Endothelial cell of umbilical vein (primary cell): Measurements from ENCODE around the gene TEX11. TPM values are rescaled to one million over a fixed set of nuclear protein-coding genes. Genes with fewer than 3 reads are reported as not detected.

Source experiments
- BruUV-seq: library from RNA; stranded (reverse); fragments of 400-500 nt; replicated peaks from 2 replicates; lab custom pipeline; 2021; lab: Mats Ljungman, UMichigan
- CTCF ChIA-PET: fragments of 300-600, 350-600 bp; sonication (Branson Sonifier 250); formaldehyde crosslinking; loops from one replicate; lab custom pipeline; 2021; ENCODE audit warnings: antibody characterized with exemption, inconsistent platforms; lab: Charles Lee
- POLR2A ChIA-PET: fragments of 300-600, 350-600 bp; sonication (Branson Sonifier 250); formaldehyde crosslinking; loops from one replicate; lab custom pipeline; 2021; ENCODE audit warnings: antibody characterized with exemption, inconsistent platforms; lab: Charles Lee
- DNase-seq: peaks from one replicate; pipeline ENCODE4 v3.0.0-alpha.2; 2011; ENCODE audit warnings: low read depth, low spot score
- FAIRE-seq: peaks from 2 replicates; lab custom pipeline; 2011; peaks lifted over from hg19 to GRCh38; lab: Jason Lieb, UNC
- H2AFZ ChIP-seq: 2 replicates; pipeline ENCODE4 v1.6.0; 2012; ENCODE audit warnings: low read depth, low read length, control low read depth, inconsistent platforms
- H3K27ac ChIP-seq: 2 replicates; pipeline ENCODE4 v1.5.1; 2011; ENCODE audit warnings: low read depth, mild to moderate bottlenecking, control low read depth, low read length, moderate library complexity; ENCODE audit not compliant: insufficient read depth
- H3K27me3 ChIP-seq, 2 experiments: 2 replicates each; pipeline versions ENCODE4 v1.6.0 to v1.6.1; 2011; ENCODE audit warnings: low read length in 2 of 2, mixed read lengths in 1 of 2; ENCODE audit not compliant: control insufficient read depth in 2 of 2, insufficient read depth in 2 of 2
- H3K36me3 ChIP-seq, 2 experiments: 2 replicates in 1 of 2; 3 replicates in 1 of 2; pipeline ENCODE4 v1.5.1; 2011; ENCODE audit warnings: low read length in 2 of 2, mild to moderate bottlenecking in 1 of 2, moderate library complexity in 1 of 2; ENCODE audit not compliant: control insufficient read depth in 2 of 2, insufficient read depth in 2 of 2; ENCODE audit errors: extremely low read depth in 1 of 2
- H3K4me1 ChIP-seq: 3 replicates; pipeline ENCODE4 v1.5.1; 2011; ENCODE audit warnings: mild to moderate bottlenecking, low read length; ENCODE audit not compliant: control insufficient read depth, insufficient read depth; ENCODE audit errors: extremely low read depth
- H3K4me2 ChIP-seq: 2 replicates; pipeline ENCODE4 v1.6.1; 2011; ENCODE audit warnings: low read length, control low read depth, mixed read lengths; ENCODE audit not compliant: insufficient read depth
- H3K4me3 ChIP-seq, 3 experiments: fragments of 200-600 bp in 1 of 3; sonication (generic), shearing (Covaris generic) in 1 of 3; replicated peaks in 1 of 3; 2 replicates each; pipeline ENCODE4 v1.5.1; 2011 to 2016; ENCODE audit warnings: control low read depth in 3 of 3, low read length in 3 of 3, mild to moderate bottlenecking in 2 of 3, inconsistent platforms in 1 of 3, low read depth in 1 of 3, moderate library complexity in 1 of 3; ENCODE audit not compliant: insufficient read depth in 1 of 3
- H3K79me2 ChIP-seq: 2 replicates; pipeline ENCODE4 v1.6.0; 2012; ENCODE audit warnings: low read length, inconsistent platforms; ENCODE audit not compliant: control insufficient read depth, insufficient read depth
- H3K9ac ChIP-seq: replicated peaks from 2 replicates; pipeline ENCODE3; 2011; ENCODE audit warnings: low read length, control low read depth; ENCODE audit not compliant: insufficient read depth; ENCODE audit errors: extremely low read depth
- H3K9me1 ChIP-seq: replicated peaks from 3 replicates; pipeline ENCODE4 v1.6.0; 2011; ENCODE audit warnings: mild to moderate bottlenecking, low read length; ENCODE audit not compliant: control insufficient read depth, insufficient read depth; ENCODE audit errors: extremely low read depth
- H3K9me3 ChIP-seq: replicated peaks from 2 replicates; pipeline ENCODE4 v1.5.1; 2012; ENCODE audit warnings: low read length, inconsistent platforms; ENCODE audit not compliant: control insufficient read depth, insufficient read depth
- H4K20me1 ChIP-seq: replicated peaks from 2 replicates; pipeline ENCODE3; 2011; ENCODE audit warnings: mild to moderate bottlenecking, low read length; ENCODE audit not compliant: control insufficient read depth, insufficient read depth; ENCODE audit errors: extremely low read depth
- CTCF ChIP-seq, 2 donors: IDR thresholded peaks; 1 replicate in 1 of 2; 2 replicates in 1 of 2; pipeline ENCODE4 v1.5.1; 2011; ENCODE audit warnings: low read length in 2 of 2, mild to moderate bottlenecking in 2 of 2, moderate library complexity in 2 of 2, control low read depth in 1 of 2, inconsistent platforms in 1 of 2, low read depth in 1 of 2; ENCODE audit not compliant: insufficient read depth in 1 of 2; ENCODE audit errors: extremely low read depth in 1 of 2
- EZH2 ChIP-seq: IDR thresholded peaks from 2 replicates; pipeline ENCODE4 v1.6.1; 2012; ENCODE audit warnings: borderline replicate concordance, low read depth, mild to moderate bottlenecking, moderate library complexity, low read length, inconsistent platforms; ENCODE audit not compliant: severe bottlenecking
- FOS ChIP-seq: IDR thresholded peaks from 2 replicates; pipeline ENCODE4 v1.6.1; 2011; ENCODE audit warnings: mild to moderate bottlenecking, low read length, moderate library complexity, borderline replicate concordance; ENCODE audit not compliant: insufficient read depth
- GATA2 ChIP-seq: IDR thresholded peaks from 2 replicates; pipeline ENCODE4 v1.7.0; 2011; ENCODE audit warnings: low read depth, mild to moderate bottlenecking, moderate library complexity, mixed read lengths, low read length; ENCODE audit not compliant: insufficient read length, insufficient read depth
- JUN ChIP-seq: IDR thresholded peaks from 2 replicates; pipeline ENCODE4 v1.6.1; 2011; ENCODE audit warnings: borderline replicate concordance, low read depth; ENCODE audit not compliant: insufficient read length, insufficient read depth
- MAX ChIP-seq: IDR thresholded peaks from 2 replicates; pipeline ENCODE4 v1.6.1; 2011; ENCODE audit not compliant: insufficient read depth, insufficient read length
- MYC ChIP-seq: IDR thresholded peaks from one replicate; pipeline ENCODE4 v1.6.1; 2011; ENCODE audit warnings: mild to moderate bottlenecking, low read depth, low read length
- POLR2A ChIP-seq: IDR thresholded peaks from 2 replicates; pipeline ENCODE4 v1.6.1; 2012; ENCODE audit warnings: low read depth, mild to moderate bottlenecking, control low read depth, low read length
- POLR2AphosphoS5 ChIP-seq: IDR thresholded peaks from 2 replicates; pipeline ENCODE4 v1.6.1; 2012; ENCODE audit warnings: low read depth, mild to moderate bottlenecking, control low read depth, low read length, moderate library complexity; ENCODE audit not compliant: insufficient read depth
- dilution Hi-C: fragments of 300-500 bp; cut with MboI; formaldehyde crosslinking; loops from one replicate; pipeline ENCODE4 v1.15.0; 2019; ENCODE audit warnings: low sequenced_read_pairs; ENCODE audit not compliant: extremely low pct_ligation_motif_present
- intact Hi-C: fragments of 100-400 bp; cut with micrococcal nuclease; formaldehyde crosslinking; loops from one replicate; pipeline ENCODE4 v1.10.0; 2022
- polyA plus RNA-seq, 4 experiments: library from polyadenylated mRNA; depleted of rRNA in 3 of 4; stranded (reverse) in 3 of 4; unstranded in 1 of 4; fragments of >200 nt; gene quantifications; 2 replicates each; pipeline versions ENCODE4 v1.2.1 to v1.2.3, GENCODE V29; 2011 to 2012; ENCODE audit warnings: missing spikeins in 1 of 4
- total RNA-seq: library from RNA; stranded (reverse); gene quantifications from 2 replicates; pipeline ENCODE4 v1.2.3, GENCODE V29; 2021

TEX11 gene
- total and polyA plus RNA-seq, 2 donors (not counting 3 experiments of a cell fraction or from before 2014, with no cell fraction given) = not detected

GRCh38 chrX:70672326-70672725, 236.2 kb downstream of the TEX11 start:
- no peaks in the 10 kb centered on the region for H4K20me1 ChIP-seq
- no peak overlapping the region for H3K4me3 ChIP-seq
- ChIA-PET POLR2A (no interaction called here), CTCF (interaction anchor here (1.1 kb wide), 1 partner anchor 8 kb away, joined by 3 read pairs; no protein-coding TSS in a partner anchor)
- H3K27ac ChIP-seq = no peak overlapping the region
- H3K79me2 ChIP-seq = no peaks in the 10 kb centered on the region
- H3K9me3 ChIP-seq = no peaks in the 10 kb centered on the region
- H3K27me3 ChIP-seq = no peaks in the 10 kb centered on the region
- no peak overlapping the region for H3K9ac ChIP-seq
- H3K4me1 ChIP-seq = no peaks in the 10 kb centered on the region
- no peaks in the 10 kb centered on the region for H3K9me1 ChIP-seq
- BruUV-seq = no TSS peak
- no peak for TF ChIP-seq MAX
- no peak for TF ChIP-seq GATA2
- TF ChIP-seq POLR2AphosphoS5 = no peak
- TF ChIP-seq JUN = no peak
- no peak for TF ChIP-seq CTCF (IDR thresholded peaks at IDR 0.05; ENCODE audit: extremely low read depth in 1 of 2, insufficient read depth in 1 of 2, low read depth in 1 of 2, low read length in 2 of 2)
- no peak for TF ChIP-seq FOS
- TF ChIP-seq POLR2A = no peak
- no peak for TF ChIP-seq MYC
- TF ChIP-seq EZH2 = no peak
- DNase-seq = no peak
- no peak overlapping the region for H2AFZ ChIP-seq
- FAIRE-seq = no peak
- intact Hi-C loops = no loop called here
- dilution Hi-C loops = no loop called here
- no peaks in the 10 kb centered on the region for H3K36me3 ChIP-seq
- no peak overlapping the region for H3K4me2 ChIP-seq
